ENCODE data around the gene PLXDC2. TPM values are rescaled to one million over a fixed set of nuclear protein-coding genes. Genes with fewer than 3 reads are reported as not detected.

PLXDC2 gene
- polyA plus RNA-seq, 1 experiment, result 0.47 TPM

GRCh38 chr10:20247891-20248708, 431.9 kb downstream of the PLXDC2 start:
- no peaks in the 10 kb centered on the region for H3K27me3 ChIP-seq (ENCODE audit: control insufficient read depth, insufficient read depth, low read length)
- no peak for TF ChIP-seq CTCF (IDR thresholded peaks at IDR 0.05; ENCODE audit: insufficient read depth, low read depth, low read length)
- ChIA-PET CTCF (no interaction called here), POLR2A (no interaction called here)
- no peak overlapping the region for H3K4me3 ChIP-seq (ENCODE audit: low read depth, low read length)
- H3K36me3 ChIP-seq (ENCODE audit: control insufficient read depth, insufficient read depth, low read length), result no peaks in the 10 kb centered on the region
- no peak for DNase-seq (ENCODE audit: low read depth)

DNA sequence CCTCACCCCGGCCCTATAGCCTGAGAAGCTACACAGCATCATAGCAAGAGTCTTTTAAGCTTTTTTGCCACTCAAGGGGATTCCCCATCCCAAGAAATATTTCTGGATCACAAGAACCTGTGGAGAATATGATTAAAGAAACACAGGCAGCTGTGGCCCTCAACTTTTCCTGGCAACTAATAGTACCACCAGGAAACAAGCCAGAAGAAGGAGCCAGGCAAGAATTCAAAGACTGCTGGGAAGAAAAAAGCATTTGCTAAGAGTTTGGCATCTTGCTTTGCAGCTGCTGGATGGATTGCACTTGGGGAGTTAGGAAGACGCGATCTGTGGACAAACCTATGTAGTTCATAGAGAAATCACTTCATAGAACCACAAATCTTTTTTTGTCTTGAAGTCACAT, 437.8 kb downstream of the PLXDC2 start:
- H3K4me3 ChIP-seq (ENCODE audit: low read depth, low read length), result no peak overlapping the region
- CTCF ChIA-PET, result interaction anchor here (0.6 kb wide), 1 partner anchor 135 kb away, joined by 3 read pairs; no protein-coding TSS in a partner anchor
- H3K36me3 ChIP-seq (ENCODE audit: control insufficient read depth, insufficient read depth, low read length), result no peaks in the 10 kb centered on the region
- no peak for TF ChIP-seq CTCF (IDR thresholded peaks at IDR 0.05; ENCODE audit: insufficient read depth, low read depth, low read length)
- DNase-seq (ENCODE audit: low read depth), result no peak
- POLR2A ChIA-PET, result no interaction called here
- no peaks in the 10 kb centered on the region for H3K27me3 ChIP-seq (ENCODE audit: control insufficient read depth, insufficient read depth, low read length)

- Histone ChIP-seq H3K4me3 (ENCODE audit: low read depth, low read length) (no peak overlapping the region), H3K27me3 (ENCODE audit: control insufficient read depth, insufficient read depth, low read length) (no peaks in the 10 kb centered on the region), H3K36me3 (ENCODE audit: control insufficient read depth, insufficient read depth, low read length) (no peaks in the 10 kb centered on the region)
- ChIA-PET CTCF (interaction anchor here (0.6 kb wide), 1 partner anchor 135 kb away, joined by 3 read pairs; no protein-coding TSS in a partner anchor), POLR2A (no interaction called here)
- DNase-seq (ENCODE audit: low read depth), result no peak
- no peak for TF ChIP-seq CTCF (IDR thresholded peaks at IDR 0.05; ENCODE audit: insufficient read depth, low read depth, low read length)
Observed at GRCh38 chr10:20254497-20254896, 438.3 kb downstream of the PLXDC2 start.

GRCh38 chr10:20256969-20257368, 440.7 kb downstream of the PLXDC2 start:
- H3K4me3 ChIP-seq (ENCODE audit: low read depth, low read length), result no peak overlapping the region
- DNase-seq (ENCODE audit: low read depth), result no peak
- TF ChIP-seq CTCF (IDR thresholded peaks at IDR 0.05; ENCODE audit: insufficient read depth, low read depth, low read length), result no peak
- CTCF ChIA-PET, result no interaction called here
- no peaks in the 10 kb centered on the region for H3K27me3 ChIP-seq (ENCODE audit: control insufficient read depth, insufficient read depth, low read length)
- POLR2A ChIA-PET, result no interaction called here
- no peaks in the 10 kb centered on the region for H3K36me3 ChIP-seq (ENCODE audit: control insufficient read depth, insufficient read depth, low read length)

GRCh38 chr10:20257422-20257821, 441.2 kb downstream of the PLXDC2 start:
- ChIA-PET CTCF (no interaction called here), POLR2A (no interaction called here)
- no peaks in the 10 kb centered on the region for H3K27me3 ChIP-seq (ENCODE audit: control insufficient read depth, insufficient read depth, low read length)
- no peak for TF ChIP-seq CTCF (IDR thresholded peaks at IDR 0.05; ENCODE audit: insufficient read depth, low read depth, low read length)
- H3K36me3 ChIP-seq (ENCODE audit: control insufficient read depth, insufficient read depth, low read length), result no peaks in the 10 kb centered on the region
- no peak overlapping the region for H3K4me3 ChIP-seq (ENCODE audit: low read depth, low read length)
- no peak for DNase-seq (ENCODE audit: low read depth)

Data from BJ (cell line).